Spleen (tissue), 13 donors: ENCODE data around the gene CNOT10. TPM values are rescaled to one million over a fixed set of nuclear protein-coding genes. Genes with fewer than 3 reads are reported as not detected.

Experiments used
- DNase-seq: peaks from one replicate; pipeline ENCODE4 v3.0.0-alpha.2; 2020
- H3K27ac ChIP-seq, 8 donors: fragments of 200-600 bp; sonication (generic) in 7 of 8; 1 replicate in 4 of 8; 2 replicates in 4 of 8; pipeline versions ENCODE4 v1.5.0 to v1.8.0; 2016 to 2021; ENCODE audit warnings: inconsistent platforms in 4 of 8, mild to moderate bottlenecking in 4 of 8, moderate library complexity in 1 of 8
- H3K27me3 ChIP-seq, 7 donors: fragments of 200-600 bp; sonication (generic) in 6 of 7; replicated peaks in 1 of 7; 1 replicate in 4 of 7; 2 replicates in 3 of 7; pipeline versions ENCODE4 v1.5.0 to v1.8.0; 2016 to 2021; ENCODE audit warnings: inconsistent platforms in 3 of 7, mild to moderate bottlenecking in 1 of 7
- H3K36me3 ChIP-seq, 6 donors: fragments of 200-600 bp; sonication (generic) in 5 of 6; 1 replicate in 4 of 6; 2 replicates in 2 of 6; pipeline versions ENCODE4 v1.5.0 to v1.8.0; 2016 to 2021; ENCODE audit warnings: inconsistent platforms in 2 of 6
- H3K4me1 ChIP-seq, 6 donors: fragments of 200-600 bp; sonication (generic) in 5 of 6; 1 replicate in 3 of 6; 2 replicates in 3 of 6; pipeline versions ENCODE4 v1.5.0 to v1.8.0; 2016 to 2021; ENCODE audit warnings: inconsistent platforms in 3 of 6
- H3K4me3 ChIP-seq, 8 donors: fragments of 200-600 bp; sonication (generic) in 7 of 8; 1 replicate in 4 of 8; 2 replicates in 4 of 8; pipeline versions ENCODE4 v1.5.0 to v1.8.0; 2016 to 2021; ENCODE audit warnings: inconsistent platforms in 4 of 8, mild to moderate bottlenecking in 4 of 8, moderate library complexity in 2 of 8
- H3K9me3 ChIP-seq, 8 donors: fragments of 200-600 bp; sonication (generic) in 7 of 8; 1 replicate in 4 of 8; 2 replicates in 4 of 8; pipeline versions ENCODE4 v1.5.0 to v1.8.0; 2016 to 2021; ENCODE audit warnings: inconsistent platforms in 4 of 8
- CTCF ChIP-seq, 11 experiments: fragments of 200-600 bp in 7 of 11; fragments of 450-650 bp in 4 of 11; sonication (generic) in 4 of 11; IDR thresholded peaks in 8 of 11; conservative IDR thresholded peaks in 3 of 11; 1 replicate in 7 of 11; 2 replicates in 4 of 11; pipeline versions ENCODE4 v1.4.0 to v1.8.0; 2016 to 2021; ENCODE audit warnings: antibody characterized with exemption in 11 of 11, inconsistent platforms in 4 of 11, mild to moderate bottlenecking in 1 of 11
- POLR2A ChIP-seq, 3 donors: fragments of 450-650 bp; IDR thresholded peaks; one replicate each; pipeline ENCODE4 v1.5.1; 2017; ENCODE audit warnings: antibody characterized with exemption in 3 of 3, mild to moderate bottlenecking in 1 of 3
- POLR2AphosphoS5 ChIP-seq, 3 donors: sonication (generic); formaldehyde crosslinking; IDR thresholded peaks; one replicate each; pipeline ENCODE4 v1.5.1; 2017; ENCODE audit warnings: antibody characterized with exemption in 3 of 3
- WGBS, 5 donors: extraction: QIAGEN DNeasy Blood & Tissue Kit in 3 of 5; methylation state at CpG; one replicate each; pipeline versions ENCODE4 v1.1.5 to v1.1.7; 2013 to 2018; 5-methylcytosine and 5-hydroxymethylcytosine counted together
- intact Hi-C: fragments of 100-400 bp; cut with DNase I; formaldehyde crosslinking; loops from one replicate; pipeline ENCODE4 v1.15.0; 2023; ENCODE audit warnings: low total_unique reads
- long read RNA-seq, 2 donors: transcript quantifications; one replicate each; lab custom pipeline, GENCODE V29; 2026
- polyA plus RNA-seq, 3 donors: library from polyadenylated mRNA; stranded (reverse); fragments of 200-250 nt; gene quantifications; one replicate each; pipeline ENCODE4 v1.2.1, GENCODE V29; 2013
- total RNA-seq, 7 donors: library from RNA; depleted of rRNA in 3 of 7; stranded (reverse); fragments of >200 nt in 3 of 7; fragmentation: NEBNext Ultra II Directional in 4 of 7; extraction: Animal tissue kit (Norgen Biotek cat#: 25700) in 4 of 7; gene quantifications; one replicate each; pipeline versions ENCODE4 v1.1.0 to v1.2.1, GENCODE V29; 2016 to 2021
- donor health status: healthy with polysubstance abuse.
- donor health status: DM: no; HTN: no; CAD: no; lungs with moderate emphysema.
- donor health status: DM: no; HTN: no; CAD: no.
- donor health status: Bipolar disorder and iron deficiency.
- donor health status: healthy.
- donor health status: DM: no; HTN: no; CAD: no.
- donor health status: DM: yes; HTN: yes; CAD: no.

Gene CNOT10
- 10 to 100 TPM; 32.1 to 48.3 (median 39.0) TPM for total RNA-seq
- 10 to 100 TPM; 19.2 to 19.8 (median 19.3) TPM for polyA plus RNA-seq
- long read RNA-seq, donor 1, partial matches to known transcripts: 0 of 5 reads
- long read RNA-seq, donor 1, other reads (novel, unspliced or antisense): 0 of 5 reads
- long read RNA-seq, donor 2, partial matches to known transcripts: 0 of 2 reads
- long read RNA-seq, donor 2, other reads (novel, unspliced or antisense): 0 of 2 reads

GRCh38 chr3:32684800-32685542, at the start of gene CNOT10:
TSS of gene CNOT10 (plus strand) at chr3:32685188. CDS start at chr3:32685461, 273 bp downstream.
- Histone ChIP-seq H3K9me3 (no peaks in the 10 kb centered on the region), H3K27ac (peak within 1 kb of the TSS; percentile 80 to 96 (median 90)), H3K27me3 (no peaks in the 10 kb centered on the region), H3K4me3 (peak within 1 kb of the TSS; percentile 71 to 99 (median 94)), H3K4me1 (peaks cover 10 to 33% (median 27%) of the 10 kb centered on the region in 6 donors), H3K36me3 (peaks cover 0 to 24% (median 0%) of the 10 kb centered on the region in 6 donors)
- 0 to 1% (median 0%) methylated on average over 18 to 60 of the region's 60 CpGs for WGBS, 5 donors
- intact Hi-C loops: no loop called here
- peak; percentile 100 for DNase-seq
- TF ChIP-seq POLR2A (IDR thresholded peaks at IDR 0.05) (peak in 1 of 3 donors; percentile 58), POLR2AphosphoS5 (IDR thresholded peaks at IDR 0.05) (peak; percentile 89 to 95 (median 93)), CTCF (IDR thresholded peaks at IDR 0.05 in 8 of 11, conservative IDR thresholded peaks at IDR 0.05 in 3 of 11) (peak in 5 of 11 experiments; percentile 17 to 64 (median 45))

GRCh38 chr3:32640939-32641338, 44.0 kb upstream of the CNOT10 start:
- Histone ChIP-seq H3K27ac (no peak overlapping the region), H3K9me3 (no peaks in the 10 kb centered on the region), H3K36me3 (no peaks in the 10 kb centered on the region), H3K4me3 (no peak overlapping the region), H3K4me1 (no peaks in the 10 kb centered on the region), H3K27me3 (peaks cover 0 to 7% (median 0%) of the 10 kb centered on the region in 7 donors)
- no peak for DNase-seq
- WGBS, 5 donors: 82 to 91% (median 88%) methylated on average over 3 of the region's 3 CpGs
- TF ChIP-seq CTCF (IDR thresholded peaks at IDR 0.05 in 8 of 11, conservative IDR thresholded peaks at IDR 0.05 in 3 of 11) (no peak), POLR2AphosphoS5 (IDR thresholded peaks at IDR 0.05) (no peak), POLR2A (IDR thresholded peaks at IDR 0.05) (no peak)
- intact Hi-C loops: no loop called here

GRCh38 chr3:32641356-32641755, 43.6 kb upstream of the CNOT10 start:
- TF ChIP-seq POLR2A (IDR thresholded peaks at IDR 0.05) (no peak), POLR2AphosphoS5 (IDR thresholded peaks at IDR 0.05) (no peak)
- Histone ChIP-seq H3K4me1 (no peaks in the 10 kb centered on the region), H3K27me3 (peaks cover 0 to 7% (median 0%) of the 10 kb centered on the region in 7 donors), H3K27ac (no peak overlapping the region), H3K9me3 (no peaks in the 10 kb centered on the region), H3K4me3 (no peak overlapping the region), H3K36me3 (no peaks in the 10 kb centered on the region)
- WGBS, 5 donors: 72 to 94% (median 82%) methylated on average over 4 of the region's 4 CpGs
- no peak for DNase-seq
- intact Hi-C loops: no loop called here

- no peak for TF ChIP-seq POLR2A (IDR thresholded peaks at IDR 0.05)
- no peak for TF ChIP-seq CTCF (IDR thresholded peaks at IDR 0.05 in 8 of 11, conservative IDR thresholded peaks at IDR 0.05 in 3 of 11)
- no peak for TF ChIP-seq POLR2AphosphoS5 (IDR thresholded peaks at IDR 0.05)
- 87 to 97% (median 93%) methylated on average over 4 of the region's 4 CpGs for WGBS, 5 donors
- no peaks in the 10 kb centered on the region for H3K36me3 ChIP-seq
These were observed 41.6 kb upstream of the CNOT10 start for GRCh38 chr3:32643354-32643753.

More at GRCh38 chr3:32643354-32643753, 41.6 kb upstream of the CNOT10 start:
- Histone ChIP-seq H3K9me3 (no peaks in the 10 kb centered on the region), H3K27me3 (peaks cover 0 to 4% (median 0%) of the 10 kb centered on the region in 7 donors), H3K4me1 (no peaks in the 10 kb centered on the region), H3K4me3 (no peak overlapping the region), H3K27ac (no peak overlapping the region)
- intact Hi-C loops: no loop called here
- DNase-seq: no peak
